Measurements from ENCODE around the gene GALNT18. TPM values are rescaled to one million over a fixed set of nuclear protein-coding genes. Genes with fewer than 3 reads are reported as not detected.

The GALNT18 gene
- total RNA-seq, 4 donors from 2014 or later, result 4.7 to 20.4 (median 14.1) TPM

GRCh38 chr11:11400635-11401232 is 221.1 kb downstream of the GALNT18 start:
- intact Hi-C loops (cut with DNase I), result no loop called here
- no peak for TF ChIP-seq POLR2A (IDR thresholded peaks at IDR 0.05)
- peak in 2 of 6 experiments; percentile 10 to 19 for TF ChIP-seq CTCF (IDR thresholded peaks at IDR 0.05)
- DNase-seq, result no peak
- 87 to 88% methylated on average over 3 to 7 of the region's 9 CpGs for WGBS, 2 donors
- Histone ChIP-seq H3K4me3 (no peak overlapping the region), H3K36me3 (no peaks in the 10 kb centered on the region), H3K4me1 (peaks cover 0 to 24% (median 0%) of the 10 kb centered on the region in 3 donors), H3K27me3 (peaks cover 0 to 4% (median 0%) of the 10 kb centered on the region in 4 donors), H3K9me3 (no peaks in the 10 kb centered on the region), H3K27ac (no peak overlapping the region)

GRCh38 chr11:11400121-11400520 is 221.7 kb downstream of the GALNT18 start:
- no peaks in the 10 kb centered on the region for H3K9me3 ChIP-seq
- H3K27ac ChIP-seq, result no peak overlapping the region
- no peak for DNase-seq
- H3K4me3 ChIP-seq, result no peak overlapping the region
- WGBS, 2 donors, result 51 to 62% methylated on average over 3 of the region's 3 CpGs
- TF ChIP-seq CTCF (IDR thresholded peaks at IDR 0.05) (no peak), POLR2A (IDR thresholded peaks at IDR 0.05) (no peak)
- intact Hi-C loops (cut with DNase I), result no loop called here
- H3K4me1 ChIP-seq, result peaks cover 0 to 24% (median 0%) of the 10 kb centered on the region in 3 donors
- no peaks in the 10 kb centered on the region for H3K36me3 ChIP-seq
- H3K27me3 ChIP-seq, result peaks cover 0 to 5% (median 0%) of the 10 kb centered on the region in 4 donors

GRCh38 chr11:11397781-11398180 is 224.0 kb downstream of the GALNT18 start:
- Histone ChIP-seq H3K9me3 (no peaks in the 10 kb centered on the region), H3K27ac (no peak overlapping the region), H3K4me3 (no peak overlapping the region), H3K4me1 (peaks cover 0 to 13% (median 0%) of the 10 kb centered on the region in 3 donors), H3K27me3 (peaks cover 0 to 5% (median 0%) of the 10 kb centered on the region in 4 donors), H3K36me3 (no peaks in the 10 kb centered on the region)
- DNase-seq, result no peak
- no peak for TF ChIP-seq CTCF (IDR thresholded peaks at IDR 0.05)
- TF ChIP-seq POLR2A (IDR thresholded peaks at IDR 0.05), result no peak
- WGBS, 2 donors, result 86 to 89% methylated on average over 3 of the region's 3 CpGs
- intact Hi-C loops (cut with DNase I), result no loop called here

DNA sequence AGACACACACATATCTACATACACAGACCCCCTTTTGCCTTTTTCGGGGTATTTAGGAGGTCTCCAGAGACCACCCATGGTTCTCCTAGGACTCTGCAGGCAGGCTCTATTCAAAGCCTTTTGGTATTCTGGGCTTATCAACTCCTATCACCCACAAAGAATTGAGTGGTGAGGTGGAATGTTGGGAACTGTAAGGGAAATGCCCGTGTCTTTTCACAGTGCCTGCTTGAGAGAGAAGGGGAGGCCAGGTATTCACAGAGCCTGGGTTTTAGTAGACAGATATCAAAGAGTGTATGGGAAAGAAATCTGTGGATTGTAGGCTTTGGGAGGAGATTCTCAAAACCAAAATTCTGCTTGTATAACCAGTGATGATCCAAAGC is 224.8 kb downstream of the GALNT18 start:
- Histone ChIP-seq H3K36me3 (no peaks in the 10 kb centered on the region), H3K9me3 (no peaks in the 10 kb centered on the region), H3K4me3 (no peak overlapping the region), H3K4me1 (peaks cover under 1 to 17% (median 3%) of the 10 kb centered on the region in 3 donors), H3K27ac (peak overlapping the region in 2 of 4 donors; percentile 30 to 68), H3K27me3 (peaks cover 0 to 5% (median 0%) of the 10 kb centered on the region in 4 donors)
- 83% methylated on average over 2 of the region's 2 CpGs for WGBS, 2 donors
- no peak for DNase-seq
- TF ChIP-seq CTCF (IDR thresholded peaks at IDR 0.05) (no peak), POLR2A (IDR thresholded peaks at IDR 0.05) (no peak)
- intact Hi-C loops (cut with DNase I), result no loop called here

DNA sequence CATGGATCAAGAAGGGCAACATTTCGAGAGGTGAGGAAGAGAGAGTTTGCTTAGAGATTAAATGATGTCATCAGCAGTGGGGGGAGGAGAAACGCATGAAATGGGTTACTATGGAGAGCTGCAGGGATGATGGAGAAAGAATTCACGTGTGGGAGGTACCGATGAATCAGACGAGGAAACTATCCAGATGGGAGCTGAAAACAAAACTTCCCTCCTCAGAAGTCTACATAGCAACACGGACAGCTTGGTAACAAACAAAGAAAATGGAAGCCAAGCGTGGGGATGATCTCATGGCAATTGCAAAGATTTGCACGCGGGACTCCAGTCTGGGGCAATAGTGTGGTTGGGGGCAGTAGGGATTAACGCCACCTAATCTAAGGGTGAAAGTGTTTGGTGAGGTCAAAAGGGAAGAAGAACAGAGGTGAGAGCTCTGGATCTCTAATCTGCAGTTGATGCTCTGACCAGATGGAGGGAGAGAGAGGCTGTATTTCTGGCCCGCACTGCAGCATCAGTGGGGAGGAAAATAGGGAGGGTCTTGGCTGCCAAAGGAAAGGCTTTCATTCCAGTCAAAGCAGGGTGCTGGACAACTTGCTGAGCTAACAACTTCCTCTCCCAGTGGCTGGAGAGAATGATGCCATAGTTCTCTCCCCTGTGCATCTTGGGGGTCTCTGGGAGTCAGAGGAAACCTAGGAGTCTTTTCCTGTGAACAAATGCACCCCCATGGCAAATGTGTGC is 225.3 kb downstream of the GALNT18 start:
- intact Hi-C loops (cut with DNase I), result no loop called here

More for the DNA sequence above, 225.3 kb downstream of the GALNT18 start:
- peak overlapping the region in 2 of 4 donors; percentile 30 to 68 for H3K27ac ChIP-seq
- peaks cover 6 to 23% (median 9%) of the 10 kb centered on the region in 3 donors for H3K4me1 ChIP-seq
- 35 to 44% methylated on average over 11 of the region's 11 CpGs for WGBS, 2 donors
- no peak overlapping the region for H3K4me3 ChIP-seq
- H3K36me3 ChIP-seq, result no peaks in the 10 kb centered on the region
- H3K9me3 ChIP-seq, result no peaks in the 10 kb centered on the region
- no peak for TF ChIP-seq POLR2A (IDR thresholded peaks at IDR 0.05)
- no peak for TF ChIP-seq CTCF (IDR thresholded peaks at IDR 0.05)
- DNase-seq, result no peak
- peaks cover 0 to 5% (median 0%) of the 10 kb centered on the region in 4 donors for H3K27me3 ChIP-seq
